Neural cell (in vitro differentiated cells): Measurements from ENCODE around the gene VSTM1. TPM values are rescaled to one million over a fixed set of nuclear protein-coding genes. Genes with fewer than 3 reads are reported as not detected.

ENCODE experiments used
- H2AFZ ChIP-seq: fragments of 200-600, 300-800 bp; sonication (generic), shearing (Covaris generic); 2 replicates; pipeline ENCODE4 v1.6.0; 2014; ENCODE audit warnings: low read depth, mild to moderate bottlenecking, antibody characterized with exemption, low read length, moderate library complexity
- H3F3A ChIP-seq: fragments of 200-600 bp; shearing (Covaris generic); 2 replicates; pipeline ENCODE4 v1.6.1; 2016; ENCODE audit warnings: mild to moderate bottlenecking, moderate library complexity, mixed read lengths, antibody characterized with exemption, low read length; ENCODE audit not compliant: insufficient read depth, poor library complexity, severe bottlenecking
- H3K27ac ChIP-seq: fragments of 200-600, 300-800 bp; sonication (generic), shearing (Covaris generic); 2 replicates; pipeline ENCODE4 v1.5.1; 2014; ENCODE audit warnings: mild to moderate bottlenecking, low read length, moderate library complexity
- H3K27me3 ChIP-seq: fragments of 300-800, 200-600 bp; sonication (generic), shearing (Covaris generic); 2 replicates; pipeline ENCODE4 v1.6.0; 2014; ENCODE audit warnings: mild to moderate bottlenecking, low read depth, low read length, moderate library complexity; ENCODE audit not compliant: insufficient read depth
- H3K36me3 ChIP-seq: fragments of 300-800, 200-600 bp; sonication (generic), shearing (Covaris generic); 2 replicates; pipeline ENCODE4 v1.5.1; 2014; ENCODE audit warnings: mild to moderate bottlenecking, antibody characterized with exemption, low read length, moderate library complexity; ENCODE audit not compliant: insufficient read depth
- H3K4me2 ChIP-seq: fragments of 300-800, 200-600 bp; sonication (generic), shearing (Covaris generic); 2 replicates; pipeline ENCODE4 v1.6.0; 2014; ENCODE audit warnings: mild to moderate bottlenecking, low read length
- H3K4me3 ChIP-seq: fragments of 300-800, 200-600 bp; sonication (generic), shearing (Covaris generic); 2 replicates; pipeline ENCODE4 v1.5.1; 2014; ENCODE audit warnings: mild to moderate bottlenecking, low read length, moderate library complexity
- H3K79me2 ChIP-seq: fragments of 200-600 bp; shearing (Covaris generic); replicated peaks from 2 replicates; pipeline ENCODE4 v1.6.0; 2014; ENCODE audit warnings: mild to moderate bottlenecking, low read length, moderate library complexity; ENCODE audit not compliant: insufficient read depth
- H3K9ac ChIP-seq: fragments of 300-800, 200-600 bp; sonication (generic), shearing (Covaris generic); 2 replicates; pipeline ENCODE4 v1.6.1; 2016; ENCODE audit warnings: mild to moderate bottlenecking, low read length, mixed read lengths
- H3K9me2 ChIP-seq: fragments of 200-600 bp; shearing (Covaris generic); 2 replicates; pipeline ENCODE4 v1.6.1; 2016; ENCODE audit warnings: mild to moderate bottlenecking, low read length, mixed read lengths; ENCODE audit not compliant: insufficient read depth
- H3K9me3 ChIP-seq: fragments of 200-600, 300-800 bp; sonication (generic), shearing (Covaris generic); 2 replicates; pipeline ENCODE4 v1.6.1; 2016; ENCODE audit warnings: mild to moderate bottlenecking, mixed run types, low read length, moderate library complexity, mixed read lengths
- H4K20me1 ChIP-seq: fragments of 200-600 bp; shearing (Covaris generic); 2 replicates; pipeline ENCODE4 v1.6.1; 2016; ENCODE audit warnings: mild to moderate bottlenecking, mixed run types; ENCODE audit not compliant: insufficient read depth
- EP300 ChIP-seq: fragments of 450-650 bp; conservative IDR thresholded peaks from 2 replicates; pipeline ENCODE4 v1.6.1; 2014; ENCODE audit warnings: antibody characterized with exemption, mild to moderate bottlenecking, moderate library complexity; ENCODE audit not compliant: poor library complexity, severe bottlenecking
- EZH2 ChIP-seq: fragments of 200-600, 300-800 bp; shearing (Covaris generic), sonication (generic); IDR thresholded peaks from 2 replicates; pipeline ENCODE4 v1.6.1; 2014; ENCODE audit warnings: antibody characterized with exemption, low read length, borderline replicate concordance, mild to moderate bottlenecking; ENCODE audit not compliant: insufficient read depth, poor library complexity, severe bottlenecking
- MXI1 ChIP-seq: fragments of 450-650 bp; conservative IDR thresholded peaks from 2 replicates; pipeline ENCODE4 v1.6.1; 2014; ENCODE audit warnings: antibody characterized with exemption, mild to moderate bottlenecking; ENCODE audit not compliant: poor library complexity, severe bottlenecking
- POLR2AphosphoS5 ChIP-seq: IDR thresholded peaks from 2 replicates; pipeline ENCODE4 v1.6.1; 2012
- RAD21 ChIP-seq: fragments of 450-650 bp; conservative IDR thresholded peaks from 2 replicates; pipeline ENCODE4 v1.6.1; 2014; ENCODE audit warnings: antibody characterized with exemption, mild to moderate bottlenecking, moderate library complexity
- SMC3 ChIP-seq: fragments of 450-650 bp; conservative IDR thresholded peaks from 2 replicates; pipeline ENCODE4 v1.6.1; 2014; ENCODE audit warnings: antibody characterized with exemption, mild to moderate bottlenecking, moderate library complexity; ENCODE audit not compliant: poor library complexity
- polyA plus RNA-seq: library from polyadenylated mRNA; depleted of rRNA; stranded (reverse); fragments of >200 nt; gene quantifications from 2 replicates; pipeline ENCODE4 v1.2.3, GENCODE V29; 2014
- TF ChIP-seq, protein P1 (sequence below): IDR thresholded peaks from 2 replicates; pipeline ENCODE4 v1.6.1; 2012; ENCODE audit warnings: borderline replicate concordance
- TF ChIP-seq, protein P2 (sequence below): fragments of 450-650 bp; IDR thresholded peaks from 2 replicates; pipeline ENCODE4 v1.5.1; 2014; ENCODE audit warnings: antibody characterized with exemption, mild to moderate bottlenecking, moderate library complexity; ENCODE audit not compliant: poor library complexity, severe bottlenecking

VSTM1 gene
- polyA plus RNA-seq, 1 donor from 2014 or later: not detected

DNA sequence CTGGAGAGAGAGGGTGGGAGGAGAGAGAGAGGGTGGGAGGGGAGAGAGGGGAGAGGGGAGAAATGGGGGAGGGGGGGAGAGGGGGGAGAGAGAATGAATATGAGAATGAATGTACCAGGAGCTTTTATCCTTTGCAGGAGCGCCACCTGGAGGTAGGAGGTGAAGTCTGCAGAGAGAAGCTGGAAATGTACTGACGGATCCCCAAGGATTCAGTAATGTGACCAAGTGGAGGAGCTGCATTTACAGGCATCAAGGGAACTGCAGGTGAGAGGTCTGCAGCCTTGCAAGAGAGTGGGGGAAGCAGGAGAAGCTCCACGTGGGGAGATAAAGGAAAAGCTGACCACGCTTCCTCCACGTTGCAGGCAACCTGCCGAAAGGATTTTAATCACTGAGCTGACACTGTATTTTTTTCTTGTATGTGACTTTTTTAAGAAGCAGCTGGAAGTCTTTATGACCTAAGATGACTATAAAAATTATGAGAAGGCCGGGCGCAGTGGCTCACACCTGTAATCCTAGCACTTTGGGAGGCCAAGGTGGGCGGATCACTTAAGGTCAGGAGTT, 33.7 kb downstream of the VSTM1 start:
- H3K36me3 ChIP-seq: no peaks in the 10 kb centered on the region
- no peak overlapping the region for H3K27ac ChIP-seq
- no peaks in the 10 kb centered on the region for H3K9me2 ChIP-seq
- no peak overlapping the region for H3K4me2 ChIP-seq
- no peak overlapping the region for H2AFZ ChIP-seq
- no peaks in the 10 kb centered on the region for H3F3A ChIP-seq
- no peaks in the 10 kb centered on the region for H4K20me1 ChIP-seq
- no peak overlapping the region for H3K4me3 ChIP-seq
- TF ChIP-seq, protein P1, sequence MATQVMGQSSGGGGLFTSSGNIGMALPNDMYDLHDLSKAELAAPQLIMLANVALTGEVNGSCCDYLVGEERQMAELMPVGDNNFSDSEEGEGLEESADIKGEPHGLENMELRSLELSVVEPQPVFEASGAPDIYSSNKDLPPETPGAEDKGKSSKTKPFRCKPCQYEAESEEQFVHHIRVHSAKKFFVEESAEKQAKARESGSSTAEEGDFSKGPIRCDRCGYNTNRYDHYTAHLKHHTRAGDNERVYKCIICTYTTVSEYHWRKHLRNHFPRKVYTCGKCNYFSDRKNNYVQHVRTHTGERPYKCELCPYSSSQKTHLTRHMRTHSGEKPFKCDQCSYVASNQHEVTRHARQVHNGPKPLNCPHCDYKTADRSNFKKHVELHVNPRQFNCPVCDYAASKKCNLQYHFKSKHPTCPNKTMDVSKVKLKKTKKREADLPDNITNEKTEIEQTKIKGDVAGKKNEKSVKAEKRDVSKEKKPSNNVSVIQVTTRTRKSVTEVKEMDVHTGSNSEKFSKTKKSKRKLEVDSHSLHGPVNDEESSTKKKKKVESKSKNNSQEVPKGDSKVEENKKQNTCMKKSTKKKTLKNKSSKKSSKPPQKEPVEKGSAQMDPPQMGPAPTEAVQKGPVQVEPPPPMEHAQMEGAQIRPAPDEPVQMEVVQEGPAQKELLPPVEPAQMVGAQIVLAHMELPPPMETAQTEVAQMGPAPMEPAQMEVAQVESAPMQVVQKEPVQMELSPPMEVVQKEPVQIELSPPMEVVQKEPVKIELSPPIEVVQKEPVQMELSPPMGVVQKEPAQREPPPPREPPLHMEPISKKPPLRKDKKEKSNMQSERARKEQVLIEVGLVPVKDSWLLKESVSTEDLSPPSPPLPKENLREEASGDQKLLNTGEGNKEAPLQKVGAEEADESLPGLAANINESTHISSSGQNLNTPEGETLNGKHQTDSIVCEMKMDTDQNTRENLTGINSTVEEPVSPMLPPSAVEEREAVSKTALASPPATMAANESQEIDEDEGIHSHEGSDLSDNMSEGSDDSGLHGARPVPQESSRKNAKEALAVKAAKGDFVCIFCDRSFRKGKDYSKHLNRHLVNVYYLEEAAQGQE: no peak
- no peak for TF ChIP-seq EP300
- TF ChIP-seq SMC3: peak; percentile 37
- no peak for TF ChIP-seq EZH2
- no peak for TF ChIP-seq MXI1
- TF ChIP-seq RAD21: peak; percentile 45
- TF ChIP-seq, protein P2, sequence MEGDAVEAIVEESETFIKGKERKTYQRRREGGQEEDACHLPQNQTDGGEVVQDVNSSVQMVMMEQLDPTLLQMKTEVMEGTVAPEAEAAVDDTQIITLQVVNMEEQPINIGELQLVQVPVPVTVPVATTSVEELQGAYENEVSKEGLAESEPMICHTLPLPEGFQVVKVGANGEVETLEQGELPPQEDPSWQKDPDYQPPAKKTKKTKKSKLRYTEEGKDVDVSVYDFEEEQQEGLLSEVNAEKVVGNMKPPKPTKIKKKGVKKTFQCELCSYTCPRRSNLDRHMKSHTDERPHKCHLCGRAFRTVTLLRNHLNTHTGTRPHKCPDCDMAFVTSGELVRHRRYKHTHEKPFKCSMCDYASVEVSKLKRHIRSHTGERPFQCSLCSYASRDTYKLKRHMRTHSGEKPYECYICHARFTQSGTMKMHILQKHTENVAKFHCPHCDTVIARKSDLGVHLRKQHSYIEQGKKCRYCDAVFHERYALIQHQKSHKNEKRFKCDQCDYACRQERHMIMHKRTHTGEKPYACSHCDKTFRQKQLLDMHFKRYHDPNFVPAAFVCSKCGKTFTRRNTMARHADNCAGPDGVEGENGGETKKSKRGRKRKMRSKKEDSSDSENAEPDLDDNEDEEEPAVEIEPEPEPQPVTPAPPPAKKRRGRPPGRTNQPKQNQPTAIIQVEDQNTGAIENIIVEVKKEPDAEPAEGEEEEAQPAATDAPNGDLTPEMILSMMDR: peak; percentile 40
- TF ChIP-seq POLR2AphosphoS5: no peak
- no peaks in the 10 kb centered on the region for H3K27me3 ChIP-seq
- no peaks in the 10 kb centered on the region for H3K79me2 ChIP-seq
- H3K9me3 ChIP-seq: no peaks in the 10 kb centered on the region
- H3K9ac ChIP-seq: no peak overlapping the region

DNA sequence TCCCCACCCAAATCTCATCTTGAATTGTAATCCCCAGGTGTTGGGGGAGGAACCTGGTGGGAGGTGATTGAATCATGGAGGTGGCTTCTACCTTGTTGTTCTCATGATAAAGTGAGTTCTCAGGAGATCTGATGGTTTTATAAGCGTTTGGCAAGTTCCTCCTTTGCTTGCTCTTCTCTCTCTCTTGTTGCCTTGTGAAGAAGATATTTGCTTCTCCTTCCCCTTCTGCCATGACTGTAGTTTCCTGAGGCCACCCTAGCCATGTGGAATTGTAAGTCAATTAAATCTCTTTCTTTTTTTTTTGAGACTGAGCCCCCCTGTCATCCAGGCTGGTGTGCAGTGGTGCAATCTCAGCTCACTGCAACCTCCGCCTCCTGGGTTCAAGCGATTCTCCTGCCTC, 34.4 kb downstream of the VSTM1 start:
- no peaks in the 10 kb centered on the region for H3K27me3 ChIP-seq
- no peaks in the 10 kb centered on the region for H3K9me3 ChIP-seq
- no peak overlapping the region for H3K4me3 ChIP-seq
- H3K27ac ChIP-seq: no peak overlapping the region
- no peak overlapping the region for H2AFZ ChIP-seq
- no peaks in the 10 kb centered on the region for H3K79me2 ChIP-seq
- no peak overlapping the region for H3K4me2 ChIP-seq
- H3K9ac ChIP-seq: no peak overlapping the region
- TF ChIP-seq, protein P1: no peak
- H3F3A ChIP-seq: no peaks in the 10 kb centered on the region
- H3K9me2 ChIP-seq: no peaks in the 10 kb centered on the region
- no peaks in the 10 kb centered on the region for H3K36me3 ChIP-seq
- H4K20me1 ChIP-seq: no peaks in the 10 kb centered on the region
